GM19193 (cell line): ENCODE results near the gene RHO.

Experiments used
- POLR2A ChIP-seq: IDR thresholded peaks from 4 replicates; pipeline ENCODE4 v1.6.1; 2011; ENCODE audit not compliant: insufficient read depth, insufficient read length; ENCODE audit errors: extremely low read depth

The RHO gene

DNA sequence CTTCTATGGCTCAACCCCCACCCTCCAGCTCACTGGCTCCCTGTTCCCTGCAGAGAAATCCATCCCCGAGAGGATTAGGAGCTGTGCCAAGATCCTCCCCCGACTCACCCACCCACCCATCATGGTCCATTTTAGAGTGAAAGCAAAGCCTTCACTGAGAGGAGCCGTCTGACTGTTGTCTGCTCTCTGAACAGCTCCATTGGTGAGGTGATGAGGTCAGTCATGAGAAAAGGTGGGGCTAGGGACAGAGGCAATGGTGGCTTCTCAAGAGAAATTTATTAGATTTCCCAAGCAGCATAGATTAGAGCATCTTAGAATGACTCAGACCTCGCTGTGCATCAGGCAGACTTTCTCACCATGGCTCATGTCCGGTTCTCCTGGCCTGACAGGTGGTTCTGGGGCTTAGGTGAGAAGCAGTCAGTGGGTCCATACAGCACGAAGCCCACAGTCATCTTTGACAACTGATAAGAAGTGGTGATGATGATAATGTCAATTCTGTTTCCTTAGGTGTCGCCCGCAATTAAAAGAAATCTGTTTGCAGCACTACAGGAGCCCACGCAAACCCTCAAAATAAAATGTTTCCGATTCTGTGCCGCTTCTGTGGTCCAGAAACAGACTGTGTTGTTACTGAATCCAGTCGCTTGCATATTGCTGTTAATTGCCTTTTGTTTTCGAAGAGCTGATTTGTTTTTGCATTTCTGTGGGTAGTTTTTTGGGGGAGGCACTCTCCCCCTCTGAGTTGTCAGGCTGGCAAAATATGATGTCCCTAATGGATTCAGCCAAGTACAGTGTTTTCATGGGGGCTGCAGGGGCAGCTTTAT, 24.8 kb upstream of the RHO start:
- no peak for TF ChIP-seq POLR2A

DNA sequence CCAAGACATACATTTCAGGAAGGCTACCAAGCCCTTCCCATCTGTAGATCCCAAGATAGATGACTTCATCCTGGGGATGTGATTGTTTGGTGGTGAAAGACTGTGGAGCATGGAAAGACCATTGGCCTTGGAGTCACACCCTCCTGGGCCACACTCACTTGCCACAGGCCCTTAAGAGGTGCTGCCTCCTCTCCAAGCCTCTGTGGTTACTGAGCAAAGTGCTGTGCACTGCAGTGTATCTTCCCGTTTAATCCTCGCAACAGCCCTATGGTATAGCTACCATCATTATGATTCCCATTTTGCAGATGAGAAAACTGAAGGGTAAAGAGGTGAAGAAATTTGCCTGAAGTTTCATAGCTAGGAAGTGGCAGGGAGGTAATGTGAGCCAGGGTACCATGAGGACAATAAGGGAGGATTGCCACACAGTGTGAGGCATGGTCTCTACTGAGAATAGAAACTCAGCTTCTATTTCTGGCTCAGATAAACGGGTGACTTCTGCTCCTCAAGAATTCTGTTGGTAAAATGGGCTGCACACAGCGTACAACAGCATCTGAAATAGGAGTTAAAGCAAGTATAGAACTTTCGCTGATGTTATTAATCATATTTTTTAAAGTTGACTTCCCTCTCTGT, 23.9 kb upstream of the RHO start:
- TF ChIP-seq POLR2A: no peak

DNA sequence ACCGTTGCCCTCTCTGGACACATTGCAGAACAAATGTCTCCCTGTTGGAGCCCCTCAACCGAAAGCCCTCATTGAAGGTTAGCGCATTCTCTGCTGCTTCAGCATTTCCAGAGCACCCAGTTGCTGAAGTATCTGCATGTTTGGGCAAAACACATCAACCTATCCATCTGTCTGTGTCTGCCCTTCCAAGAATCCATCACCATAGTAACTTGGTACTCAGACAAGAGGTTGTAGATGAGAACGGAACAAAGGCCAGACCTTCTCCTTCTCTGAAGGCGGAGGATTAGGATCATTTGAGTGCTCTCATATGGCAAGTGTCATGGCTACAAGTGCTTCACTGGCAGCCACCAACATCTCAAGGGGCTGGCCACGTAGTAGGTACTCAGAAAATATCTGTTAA, 23.1 kb upstream of the RHO start:
- no peak for TF ChIP-seq POLR2A

DNA sequence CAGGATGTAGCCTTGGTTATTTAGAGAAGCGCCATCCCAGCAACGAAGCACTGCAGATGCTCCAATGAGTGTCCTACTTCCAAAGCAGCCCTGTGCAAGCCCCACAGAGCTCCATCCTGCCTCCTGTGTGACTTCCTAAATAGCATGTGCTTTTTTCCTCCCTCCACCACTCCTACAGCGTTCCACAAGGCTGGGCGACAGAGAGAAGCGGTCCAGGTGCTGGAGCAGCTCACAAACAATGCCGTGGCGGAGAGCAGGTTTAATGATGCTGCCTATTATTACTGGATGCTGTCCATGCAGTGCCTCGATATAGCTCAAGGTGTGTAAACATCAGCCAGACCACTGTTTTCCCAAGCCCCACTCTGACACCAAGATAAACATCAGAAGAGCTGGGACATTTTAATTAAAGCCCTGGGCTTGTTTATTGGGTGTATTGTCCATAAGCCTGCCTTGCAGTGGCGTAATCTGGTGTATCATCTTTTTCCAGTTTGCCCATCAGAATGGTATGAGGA, 22.2 kb upstream of the RHO start:
- no peak for TF ChIP-seq POLR2A

DNA sequence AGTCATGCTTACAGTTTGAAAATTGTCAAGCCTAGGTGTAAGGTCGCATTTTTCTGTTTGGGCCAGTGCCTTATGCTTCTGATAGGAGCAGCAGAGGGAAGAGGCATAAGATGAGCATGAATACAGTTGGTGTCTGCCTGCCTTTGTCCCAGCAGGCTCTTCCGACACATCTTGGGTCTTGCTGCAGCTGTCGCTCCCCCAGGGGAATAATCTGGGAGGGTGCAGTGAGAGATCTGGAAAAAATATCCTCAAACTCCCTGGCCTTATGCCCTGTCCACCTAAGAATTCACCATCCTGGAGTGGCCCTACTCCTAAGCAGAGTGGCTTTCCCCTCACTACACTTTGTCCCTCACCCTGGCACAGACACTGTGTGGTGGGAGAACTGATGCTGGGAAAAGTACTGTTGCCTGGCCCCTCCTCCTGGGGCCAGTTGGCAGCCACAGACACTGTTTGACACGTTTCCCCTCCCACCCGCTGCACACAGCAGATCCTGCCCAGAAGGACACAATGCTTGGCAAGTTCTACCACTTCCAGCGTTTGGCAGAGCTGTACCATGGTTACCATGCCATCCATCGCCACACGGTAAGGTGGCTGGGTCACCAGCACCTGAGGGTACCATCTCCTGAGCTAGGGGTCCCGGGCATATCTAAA, 21.1 kb upstream of the RHO start:
- TF ChIP-seq POLR2A: no peak

DNA sequence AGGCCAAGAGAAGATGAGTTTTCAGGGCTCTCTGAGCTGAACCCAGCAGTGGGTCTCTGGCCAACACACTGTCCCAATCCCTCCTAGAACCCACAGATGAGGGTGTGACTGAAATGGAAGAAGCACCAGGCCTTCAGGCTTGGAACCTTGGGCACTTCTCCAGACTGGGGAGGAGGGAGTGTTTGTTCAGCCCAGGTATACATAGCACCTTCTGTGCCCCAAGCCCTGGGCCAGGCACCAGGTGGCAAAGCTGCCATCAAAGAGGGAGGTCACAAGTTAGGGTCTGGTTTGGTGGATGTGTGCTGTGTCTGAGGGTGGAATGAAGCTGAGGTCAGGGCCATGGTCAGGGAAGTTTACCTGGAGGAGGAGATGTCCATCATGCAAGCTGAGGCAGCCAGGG, 15.8 kb upstream of the RHO start:
- no peak for TF ChIP-seq POLR2A

DNA sequence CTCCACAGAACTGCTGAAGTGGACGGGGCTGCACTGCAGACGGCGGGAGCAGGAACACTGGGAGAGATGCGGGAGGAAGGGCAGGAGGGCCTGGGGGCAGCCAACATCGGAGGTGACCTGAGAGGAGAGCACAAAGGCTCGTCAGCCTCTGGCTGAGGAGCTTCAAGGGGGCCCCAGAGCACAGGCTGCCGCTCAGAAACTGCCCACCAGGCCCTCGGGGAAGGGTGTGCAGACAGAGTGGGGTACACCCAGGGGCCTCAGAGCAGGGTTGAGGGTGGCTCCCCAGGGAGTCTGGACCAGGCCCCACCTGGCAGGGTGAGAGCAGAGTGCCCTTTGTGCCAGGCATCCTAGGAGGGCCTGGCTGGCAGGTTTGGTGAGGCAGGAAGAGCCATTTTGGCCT, 14.7 kb upstream of the RHO start:
- TF ChIP-seq POLR2A: no peak

DNA sequence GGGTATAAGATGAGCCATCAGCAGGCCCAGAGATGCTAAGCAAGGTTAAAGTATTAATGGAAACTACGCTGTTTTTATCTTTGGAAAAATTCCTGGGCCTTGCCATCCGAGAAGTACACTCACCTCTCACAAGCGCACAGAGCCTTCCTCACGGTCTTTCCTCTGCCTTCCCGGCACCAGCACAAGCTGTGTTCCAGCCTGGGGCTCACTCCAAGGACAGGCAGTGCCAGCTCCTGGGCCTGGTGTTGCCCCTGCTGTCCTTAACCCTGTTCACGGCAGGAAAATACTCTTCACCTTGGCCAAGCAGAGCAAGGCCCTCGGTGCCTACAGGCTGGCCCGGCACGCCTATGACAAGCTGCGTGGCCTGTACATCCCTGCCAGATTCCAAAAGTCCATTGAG, 14.3 kb upstream of the RHO start:
- TF ChIP-seq POLR2A: no peak

DNA sequence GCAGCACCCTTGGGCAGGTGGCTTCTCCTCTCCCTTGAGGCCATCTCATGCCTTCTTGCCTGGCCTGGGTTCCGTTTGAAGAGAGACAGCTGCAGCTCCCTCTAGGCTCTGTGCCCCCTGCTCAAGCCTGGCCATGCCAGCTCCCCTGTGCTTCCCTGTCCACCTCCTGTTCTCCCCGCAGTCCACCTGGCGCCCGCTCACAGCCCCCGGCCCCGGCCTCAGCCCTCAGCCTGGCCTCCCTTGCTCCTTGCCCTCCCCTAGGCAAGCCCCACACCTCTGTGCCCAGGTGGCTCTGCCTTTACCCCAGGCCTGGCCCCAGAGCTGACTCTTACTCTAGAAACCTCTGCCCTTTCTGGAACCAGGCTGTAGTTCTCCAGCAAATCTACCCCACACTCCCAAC, 13.9 kb upstream of the RHO start:
- no peak for TF ChIP-seq POLR2A

DNA sequence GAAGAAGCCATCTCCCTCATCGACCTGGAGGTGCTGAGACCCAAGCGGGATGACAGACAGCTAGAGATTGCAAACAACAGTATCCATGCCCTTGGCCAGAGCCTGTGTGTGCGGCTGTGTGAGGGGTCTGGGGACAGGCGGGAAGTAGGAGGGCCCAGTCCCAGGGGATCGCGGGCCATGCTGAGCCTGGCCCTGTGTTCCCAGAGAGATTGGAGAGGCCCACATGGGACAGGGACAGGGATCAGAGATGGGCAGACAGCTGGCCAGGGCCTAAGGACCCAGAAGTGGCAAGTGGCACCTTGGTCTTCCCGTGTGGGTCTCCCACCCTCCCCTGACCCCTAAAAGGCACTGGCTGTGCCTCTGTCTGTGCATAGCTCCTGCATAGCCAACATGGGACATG, 10.9 kb upstream of the RHO start:
- TF ChIP-seq POLR2A: no peak

DNA sequence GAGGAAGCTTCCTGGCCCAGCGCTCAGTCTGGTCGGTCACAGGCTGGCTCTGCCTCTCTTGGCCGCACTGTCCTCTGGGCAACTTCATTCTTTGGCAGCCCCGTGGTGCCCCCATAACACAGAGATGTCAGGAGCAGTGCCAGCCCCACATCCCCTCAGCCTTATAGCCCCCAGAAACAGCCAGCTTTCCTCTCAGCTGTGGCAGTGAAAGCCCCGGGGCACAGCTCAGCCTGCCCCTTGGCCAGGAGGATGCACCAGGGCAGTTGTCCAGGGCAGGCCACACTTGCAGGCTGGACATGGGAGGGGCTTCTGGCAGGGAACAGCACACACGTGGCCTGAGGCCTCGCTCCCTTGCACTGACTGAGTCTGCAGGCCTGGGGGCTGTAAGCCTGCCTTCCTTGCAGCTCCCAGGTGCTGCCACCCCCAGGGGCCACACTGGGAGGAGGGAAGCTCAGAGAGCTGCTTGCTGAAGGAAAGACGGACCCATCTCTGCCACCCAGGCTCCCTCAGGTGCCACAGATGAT, 10.3 kb upstream of the RHO start:
- no peak for TF ChIP-seq POLR2A

DNA sequence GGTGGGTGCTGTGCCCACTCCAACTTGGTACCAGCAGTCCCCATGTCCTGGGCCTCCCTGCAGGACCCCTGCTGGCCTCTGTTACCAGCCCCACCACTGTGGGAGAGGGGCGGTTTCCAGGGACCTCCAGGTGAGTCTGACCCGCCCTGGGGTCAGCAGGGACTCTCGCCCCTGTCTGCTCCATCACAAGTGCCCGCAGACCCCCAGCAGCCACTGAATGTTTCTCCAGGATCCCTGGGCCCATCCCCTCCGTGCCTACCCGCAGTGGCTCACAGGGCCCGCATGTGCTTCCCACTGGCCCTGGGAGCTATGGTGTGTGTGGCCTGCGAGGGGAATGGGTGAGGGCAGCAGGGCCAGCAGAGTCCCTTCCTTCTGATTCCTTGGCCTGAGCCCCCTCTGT, 9.9 kb upstream of the RHO start:
- no peak for TF ChIP-seq POLR2A

DNA sequence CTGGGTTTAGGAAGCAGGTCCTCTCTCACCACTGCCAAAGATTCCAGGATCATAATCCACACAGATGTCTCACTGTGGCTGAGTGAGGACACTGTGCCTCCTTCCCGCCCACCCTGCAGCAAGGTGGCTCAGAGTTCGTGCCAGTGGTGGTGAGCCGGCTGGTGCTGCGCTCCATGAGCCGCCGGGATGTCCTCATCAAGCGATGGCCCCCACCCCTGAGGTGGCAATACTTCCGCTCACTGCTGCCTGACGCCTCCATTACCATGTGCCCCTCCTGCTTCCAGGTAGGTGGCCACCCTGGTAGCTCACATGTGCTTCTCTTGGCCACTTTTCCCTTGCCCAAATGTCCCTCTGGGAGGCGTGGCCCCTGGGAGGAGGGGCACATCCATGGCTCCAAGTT, 9.0 kb upstream of the RHO start:
- no peak for TF ChIP-seq POLR2A

DNA sequence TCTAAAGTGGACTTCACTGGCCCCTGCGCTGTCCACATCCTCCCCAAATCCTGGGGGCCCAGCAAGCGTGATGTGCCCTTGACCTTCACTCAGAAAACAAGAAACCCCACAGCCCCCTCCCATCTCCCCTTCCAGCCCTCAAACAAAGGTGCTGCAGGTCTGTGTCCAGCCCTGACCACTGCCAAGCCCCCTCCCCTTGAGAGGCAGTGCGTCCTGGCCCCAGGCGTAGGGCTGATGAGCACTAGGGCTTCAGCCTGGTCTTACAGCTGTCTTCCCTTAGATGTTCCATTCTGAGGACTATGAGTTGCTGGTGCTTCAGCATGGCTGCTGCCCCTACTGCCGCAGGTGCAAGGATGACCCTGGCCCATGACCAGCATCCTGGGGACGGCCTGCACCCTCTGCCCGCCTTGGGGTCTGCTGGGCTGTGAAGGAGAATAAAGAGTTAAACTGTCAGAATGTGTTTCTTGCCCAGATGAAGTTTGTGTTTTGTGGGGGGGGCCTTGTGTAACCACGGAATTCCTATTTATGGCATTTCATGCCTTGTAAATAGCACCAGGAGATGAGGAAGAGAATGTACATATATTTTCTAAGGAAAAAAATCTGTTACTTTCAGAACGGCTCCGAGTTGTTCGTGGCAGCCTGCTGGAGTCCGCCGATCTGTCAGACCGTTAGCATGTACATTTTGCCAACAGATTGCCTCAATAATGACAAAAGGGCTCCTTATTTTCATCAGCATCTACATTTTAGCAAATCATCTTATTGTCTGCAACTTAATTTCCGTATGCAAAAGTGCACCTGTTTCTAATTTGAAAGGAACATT, 8.3 kb upstream of the RHO start:
- no peak for TF ChIP-seq POLR2A

DNA sequence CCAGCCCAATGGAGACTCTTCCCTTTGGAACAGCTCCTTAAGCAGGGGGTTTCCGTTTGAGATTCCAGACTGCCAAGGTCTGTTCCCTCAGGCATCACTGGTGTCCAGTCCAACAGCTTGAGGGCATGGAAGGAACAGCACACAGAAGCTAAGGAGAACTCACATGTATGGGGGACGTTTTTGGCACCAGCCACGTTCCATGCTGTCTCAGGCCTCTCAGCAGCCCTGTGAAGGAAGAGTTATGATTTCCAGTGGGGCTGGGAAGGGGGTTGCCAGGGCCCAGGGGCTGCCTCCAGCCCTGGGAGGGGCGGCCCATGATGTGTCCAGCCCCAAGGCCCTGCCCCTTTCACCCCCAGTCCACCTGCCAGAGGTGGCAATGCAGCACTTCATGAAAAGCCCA, 7.5 kb upstream of the RHO start:
- TF ChIP-seq POLR2A: no peak
